ENCODE measurements around the gene SPOCD1.
A peak's percentile ranks its signal among the peaks of the same experiment; 100 is the strongest.
"Not testable (repeated sequence)": the region's sequence is repeated elsewhere in the genome, so short reads cannot be mapped to it uniquely, and the experiment has no call there.

The SPOCD1 gene

GRCh38 chr1:31836638-31837037 is 20.8 kb upstream of the SPOCD1 start:
- Mint-ChIP-seq H3K36me3 (no peaks in the 10 kb centered on the region), H3K4me3 (no peak overlapping the region), H3K4me1 (no peaks in the 10 kb centered on the region), H3K9me3 (no peaks in the 10 kb centered on the region), H3K27ac (no peak overlapping the region), H3K27me3 (no peaks in the 10 kb centered on the region)
- no peak for ATAC-seq

- no peak overlapping the region for H3K4me3 Mint-ChIP-seq
- no peaks in the 10 kb centered on the region for H3K27me3 Mint-ChIP-seq
- no peak overlapping the region for H3K27ac Mint-ChIP-seq
- no peak for ATAC-seq
- no peaks in the 10 kb centered on the region for H3K9me3 Mint-ChIP-seq
- H3K4me1 Mint-ChIP-seq = no peaks in the 10 kb centered on the region
- no peaks in the 10 kb centered on the region for H3K36me3 Mint-ChIP-seq
Observed at GRCh38 chr1:31835415-31835814, 19.6 kb upstream of the SPOCD1 start.

- Mint-ChIP-seq H3K27ac (no peak overlapping the region), H3K27me3 (no peaks in the 10 kb centered on the region), H3K36me3 (no peaks in the 10 kb centered on the region), H3K4me3 (no peak overlapping the region), H3K9me3 (no peaks in the 10 kb centered on the region), H3K4me1 (no peaks in the 10 kb centered on the region)
- ATAC-seq = no peak
Observed at GRCh38 chr1:31834501-31834900, 18.7 kb upstream of the SPOCD1 start.

- Mint-ChIP-seq H3K27ac (no peak overlapping the region), H3K9me3 (no peaks in the 10 kb centered on the region), H3K36me3 (no peaks in the 10 kb centered on the region), H3K27me3 (no peaks in the 10 kb centered on the region), H3K4me3 (no peak overlapping the region), H3K4me1 (peaks cover 25% of the 10 kb centered on the region)
- no peak for ATAC-seq
Observed at GRCh38 chr1:31831397-31832378, 15.9 kb upstream of the SPOCD1 start.

DNA sequence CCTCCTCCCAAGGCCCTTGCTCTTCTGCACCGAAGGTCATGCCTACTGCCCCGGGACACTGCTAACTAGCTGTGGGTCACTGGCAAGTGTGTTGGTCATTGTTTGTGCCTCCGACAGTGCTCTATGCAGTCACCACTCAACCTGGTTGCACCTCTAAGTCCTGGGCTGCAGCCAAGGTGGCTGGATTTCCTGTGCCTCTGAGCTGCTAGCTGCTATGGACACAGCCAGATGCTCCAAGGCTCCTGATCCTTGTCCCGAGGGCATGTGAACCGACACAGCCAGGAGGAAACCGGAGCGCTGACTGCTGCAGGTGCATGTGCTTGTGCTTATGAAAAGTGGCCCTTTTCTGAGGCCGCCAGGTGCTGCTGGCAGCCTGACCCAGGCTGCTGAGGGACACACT is 14.7 kb upstream of the SPOCD1 start:
- Mint-ChIP-seq H3K4me3 (no peak overlapping the region), H3K4me1 (peaks cover 29% of the 10 kb centered on the region), H3K36me3 (no peaks in the 10 kb centered on the region), H3K9me3 (no peaks in the 10 kb centered on the region), H3K27ac (no peak overlapping the region), H3K27me3 (no peaks in the 10 kb centered on the region)
- no peak for ATAC-seq

- no peak overlapping the region for H3K27ac Mint-ChIP-seq
- H3K9me3 Mint-ChIP-seq = no peaks in the 10 kb centered on the region
- no peaks in the 10 kb centered on the region for H3K27me3 Mint-ChIP-seq
- no peak overlapping the region for H3K4me3 Mint-ChIP-seq
- ATAC-seq = no peak
- no peaks in the 10 kb centered on the region for H3K36me3 Mint-ChIP-seq
- H3K4me1 Mint-ChIP-seq = peaks cover 29% of the 10 kb centered on the region
Observed at GRCh38 chr1:31830065-31830464, 14.2 kb upstream of the SPOCD1 start.

DNA sequence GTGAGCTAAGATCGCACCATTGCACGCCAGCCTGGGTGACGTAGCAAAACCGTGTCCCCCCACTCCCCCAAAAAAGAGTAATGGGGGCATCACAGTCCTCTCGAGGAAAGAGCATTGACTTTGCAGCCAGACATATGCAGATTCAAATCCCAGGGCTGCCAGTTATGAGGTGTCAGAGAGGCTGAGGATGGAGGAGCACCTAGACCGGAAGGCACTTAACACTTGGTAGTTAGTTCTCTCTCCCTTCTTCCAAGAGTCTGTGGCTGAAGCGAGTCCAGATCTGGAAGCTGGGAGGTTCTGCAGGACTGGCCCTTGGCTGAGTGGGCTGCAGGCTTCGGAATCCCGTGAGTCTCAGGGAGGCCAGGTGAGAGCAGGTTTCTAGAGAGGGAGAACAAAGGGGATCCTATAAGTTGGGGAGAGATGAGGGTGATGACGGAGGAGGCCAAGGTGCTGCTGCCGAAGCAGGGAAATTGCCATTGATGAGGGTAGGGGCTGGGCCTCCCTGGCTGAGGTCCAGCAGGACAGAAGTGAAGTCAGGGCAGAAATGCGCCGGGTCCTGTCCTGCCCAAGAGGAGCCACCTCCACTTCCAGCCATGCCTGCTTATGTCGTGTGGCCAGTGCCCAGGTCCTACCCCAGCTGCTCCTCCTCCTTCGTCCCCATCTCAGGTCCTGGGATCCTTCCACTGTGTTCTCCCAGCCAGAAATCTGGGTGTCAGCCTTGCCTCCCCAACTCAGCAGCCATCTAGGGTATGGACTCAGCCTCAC is 13.3 kb upstream of the SPOCD1 start:
- H3K4me3 Mint-ChIP-seq = no peak overlapping the region
- H3K9me3 Mint-ChIP-seq = no peaks in the 10 kb centered on the region
- H3K27ac Mint-ChIP-seq = peak overlapping the region; percentile 22
- no peaks in the 10 kb centered on the region for H3K27me3 Mint-ChIP-seq
- no peaks in the 10 kb centered on the region for H3K36me3 Mint-ChIP-seq
- peaks cover 29% of the 10 kb centered on the region for H3K4me1 Mint-ChIP-seq
- ATAC-seq = no peak

DNA sequence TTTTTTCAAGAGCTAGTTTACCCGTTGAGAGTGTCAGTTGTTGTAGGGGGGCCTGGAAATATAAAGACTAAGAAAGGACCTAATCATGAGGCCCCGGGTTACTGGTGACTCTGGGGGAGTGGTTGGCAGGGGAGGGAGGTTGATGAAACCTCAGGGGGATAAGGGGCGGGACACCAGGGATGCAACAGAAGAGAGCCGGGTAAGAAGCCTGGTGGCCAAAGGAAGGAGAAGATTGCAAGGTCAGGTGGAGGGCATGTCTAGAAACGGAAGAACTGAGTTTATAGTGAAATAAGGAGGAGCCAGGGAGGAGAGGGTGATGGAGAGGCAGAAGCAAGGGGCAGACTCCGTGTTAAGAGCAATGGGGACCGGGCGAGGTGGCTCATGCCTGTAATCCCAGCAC is 12.5 kb upstream of the SPOCD1 start:
- H3K9me3 Mint-ChIP-seq = no peaks in the 10 kb centered on the region
- H3K4me1 Mint-ChIP-seq = peaks cover 29% of the 10 kb centered on the region
- H3K27ac Mint-ChIP-seq = peak overlapping the region; percentile 22
- H3K4me3 Mint-ChIP-seq = no peak overlapping the region
- ATAC-seq = no peak
- no peaks in the 10 kb centered on the region for H3K36me3 Mint-ChIP-seq
- H3K27me3 Mint-ChIP-seq = no peaks in the 10 kb centered on the region

DNA sequence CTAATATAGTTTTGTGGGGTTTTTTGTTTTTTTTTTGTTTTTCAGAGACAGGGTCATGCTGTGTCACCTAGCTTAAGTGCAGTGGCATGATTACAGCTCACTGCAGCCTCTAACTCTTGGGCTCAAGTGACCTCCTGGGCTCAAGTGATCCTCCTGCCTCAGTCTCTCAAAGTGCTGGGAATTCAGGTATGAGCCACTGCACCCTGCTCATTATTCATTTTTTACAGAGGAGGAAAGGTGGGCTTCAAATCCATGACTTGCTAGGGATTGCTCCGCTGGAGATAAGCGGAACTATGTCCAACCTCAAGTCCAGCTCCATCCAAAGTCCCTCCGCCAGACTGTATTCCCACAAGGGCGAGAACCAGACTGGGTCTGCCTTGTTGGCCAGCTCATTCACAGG is 8.0 kb upstream of the SPOCD1 start:
- Mint-ChIP-seq H3K4me1 (peaks cover 22% of the 10 kb centered on the region), H3K27me3 (no peaks in the 10 kb centered on the region), H3K27ac (no peak overlapping the region), H3K4me3 (no peak overlapping the region), H3K36me3 (no peaks in the 10 kb centered on the region), H3K9me3 (no peaks in the 10 kb centered on the region)
- no peak for ATAC-seq

- peaks cover 13% of the 10 kb centered on the region for H3K4me1 Mint-ChIP-seq
- no peaks in the 10 kb centered on the region for H3K27me3 Mint-ChIP-seq
- H3K4me3 Mint-ChIP-seq = no peak overlapping the region
- no peaks in the 10 kb centered on the region for H3K9me3 Mint-ChIP-seq
- no peak overlapping the region for H3K27ac Mint-ChIP-seq
- no peaks in the 10 kb centered on the region for H3K36me3 Mint-ChIP-seq
- ATAC-seq = no peak
Observed at GRCh38 chr1:31822766-31823165, 6.9 kb upstream of the SPOCD1 start.

- not testable (repeated sequence) for H3K27ac Mint-ChIP-seq, H3K36me3 Mint-ChIP-seq, H3K27me3 Mint-ChIP-seq, H3K9me3 Mint-ChIP-seq, ATAC-seq, H3K4me3 Mint-ChIP-seq
- H3K4me1 Mint-ChIP-seq = peaks cover 21% of the 10 kb centered on the region
Observed at GRCh38 chr1:31820196-31820595, 4.4 kb upstream of the SPOCD1 start.

- H3K4me1 Mint-ChIP-seq = peaks cover 27% of the 10 kb centered on the region
- no peak overlapping the region for H3K27ac Mint-ChIP-seq
- no peaks in the 10 kb centered on the region for H3K36me3 Mint-ChIP-seq
- no peak for ATAC-seq
- no peak overlapping the region for H3K4me3 Mint-ChIP-seq
- no peaks in the 10 kb centered on the region for H3K9me3 Mint-ChIP-seq
- H3K27me3 Mint-ChIP-seq = no peaks in the 10 kb centered on the region
Observed at GRCh38 chr1:31818206-31818605, 2.4 kb upstream of the SPOCD1 start.

GRCh38 chr1:31816947-31817346 is 1.1 kb upstream of the SPOCD1 start:
- not testable (repeated sequence) for ATAC-seq, H3K4me3 Mint-ChIP-seq, H3K9me3 Mint-ChIP-seq, H3K36me3 Mint-ChIP-seq, H3K27me3 Mint-ChIP-seq
- Mint-ChIP-seq H3K4me1 (peaks cover 27% of the 10 kb centered on the region), H3K27ac (peak overlapping the region; percentile 38)

DNA sequence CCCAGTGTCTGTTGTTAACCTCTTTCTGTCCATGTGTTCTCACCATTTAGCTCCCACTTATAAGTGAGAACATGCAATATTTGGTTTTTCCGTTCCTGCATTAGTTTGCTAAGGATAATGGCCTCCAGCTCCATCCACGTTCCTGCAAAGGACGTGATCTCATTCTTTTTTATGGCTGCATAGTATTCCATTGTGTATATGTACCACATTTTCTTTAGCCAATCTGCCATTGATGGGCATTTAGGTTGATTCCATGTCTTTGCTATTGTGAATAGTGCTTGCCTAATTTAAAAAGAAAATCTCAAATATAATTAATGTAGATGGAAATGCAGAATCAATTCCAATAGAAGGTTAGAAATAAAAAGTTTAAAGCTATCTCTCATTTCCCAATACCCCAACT is 679 bp upstream of the SPOCD1 start:
- ATAC-seq, H3K9me3 Mint-ChIP-seq, H3K27me3 Mint-ChIP-seq, H3K27ac Mint-ChIP-seq, H3K36me3 Mint-ChIP-seq, H3K4me3 Mint-ChIP-seq: not testable (repeated sequence)
- H3K4me1 Mint-ChIP-seq = peaks cover 27% of the 10 kb centered on the region

DNA sequence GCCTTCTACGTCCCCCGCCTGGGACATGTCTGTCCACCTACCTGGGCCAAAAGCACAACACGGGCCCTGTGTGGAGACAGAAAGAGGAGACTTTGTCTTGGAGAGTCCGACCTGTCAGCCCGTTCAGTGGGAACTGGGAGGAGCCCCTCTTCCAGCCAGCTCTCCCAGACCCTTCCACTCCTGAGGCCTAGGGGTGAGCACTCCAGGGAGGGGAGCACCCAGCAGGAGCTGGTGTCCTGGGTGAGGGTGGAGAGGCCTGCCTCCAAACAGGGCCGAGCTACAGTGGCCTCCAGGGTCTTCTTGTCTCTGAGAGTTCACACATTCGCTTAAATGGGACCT is 546 bp downstream of the SPOCD1 start:
- Mint-ChIP-seq H3K4me1 (peaks cover 27% of the 10 kb centered on the region), H3K4me3 (no peak overlapping the region), H3K36me3 (no peaks in the 10 kb centered on the region), H3K27ac (peak overlapping the region; percentile 60), H3K9me3 (no peaks in the 10 kb centered on the region), H3K27me3 (no peaks in the 10 kb centered on the region)
- no peak for ATAC-seq

Measured in stimulated activated memory B cell treated with anti-CD40 and anti-IgM and Interleukin-4, amounts not matched to agents 10 μg/mL and 1 μg/mL and 100 μg/mL, for 72 hours (primary cell).